SK-N-SH (cell line): Measurements from ENCODE around the gene SNF8. TPM values are rescaled to one million over a fixed set of nuclear protein-coding genes. Genes with fewer than 3 reads are reported as not detected.

Experiments
- CTCF ChIA-PET: fragments of 300-600, 350-600 bp; formaldehyde crosslinking; extraction: SDS; loops from one replicate; lab custom pipeline; 2021; lab: Yijun Ruan, JAX
- POLR2A ChIA-PET: fragments of 350-600 bp; sonication (Branson Sonifier 250); formaldehyde crosslinking; extraction: SDS; loops from one replicate; lab custom pipeline; 2020; ENCODE audit warnings: antibody characterized with exemption, inconsistent platforms; lab: Yijun Ruan, JAX
- DNase-seq: peaks from one replicate; pipeline ENCODE4 v3.0.0; 2012
- H2AFZ ChIP-seq: fragments of 200-600 bp; sonication (generic); 2 replicates; pipeline ENCODE4 v1.8.1; 2016; ENCODE audit warnings: antibody characterized with exemption, mild to moderate bottlenecking, low read depth
- H3F3A ChIP-seq: fragments of 200-600 bp; sonication (generic); replicated peaks from 2 replicates; pipeline ENCODE3; 2016; ENCODE audit warnings: antibody characterized with exemption, mild to moderate bottlenecking; ENCODE audit not compliant: insufficient read depth
- H3K27ac ChIP-seq, 2 experiments: fragments of 200-500 bp in 1 of 2; fragments of 200-600 bp in 1 of 2; sonication (Bioruptor generic) in 1 of 2; sonication (generic), shearing (Covaris generic) in 1 of 2; 2 replicates each; pipeline versions ENCODE4 v1.5.1 to v1.6.1; 2014 to 2016; ENCODE audit warnings: low read depth in 2 of 2, inconsistent platforms in 1 of 2, low read length in 1 of 2, mild to moderate bottlenecking in 1 of 2, mixed read lengths in 1 of 2
- H3K27me3 ChIP-seq: fragments of 200-600 bp; sonication (generic), shearing (Covaris generic); 2 replicates; pipeline ENCODE4 v1.6.1; 2016; ENCODE audit warnings: mixed run types; ENCODE audit not compliant: insufficient read depth
- H3K36me3 ChIP-seq, 2 experiments: fragments of 200-500 bp in 1 of 2; fragments of 200-600 bp in 1 of 2; sonication (Bioruptor generic) in 1 of 2; sonication (generic) in 1 of 2; replicated peaks in 1 of 2; 2 replicates each; pipeline versions ENCODE3 to v1.5.1; 2014 to 2016; ENCODE audit warnings: low read length in 1 of 2, mild to moderate bottlenecking in 1 of 2; ENCODE audit not compliant: insufficient read depth in 2 of 2, control insufficient read depth in 1 of 2
- H3K4me1 ChIP-seq, 2 experiments: fragments of 200-500 bp in 1 of 2; fragments of 200-600 bp in 1 of 2; sonication (Bioruptor generic) in 1 of 2; sonication (generic), shearing (Covaris generic) in 1 of 2; 2 replicates each; pipeline versions ENCODE4 v1.5.1 to v1.6.1; 2014 to 2016; ENCODE audit warnings: low read depth in 1 of 2, low read length in 1 of 2, mixed run types in 1 of 2; ENCODE audit not compliant: insufficient read depth in 2 of 2, control insufficient read depth in 1 of 2
- H3K4me2 ChIP-seq: fragments of 200-600 bp; sonication (generic), shearing (Covaris generic); 2 replicates; pipeline ENCODE4 v1.6.1; 2017; ENCODE audit warnings: mixed run types
- H3K4me3 ChIP-seq, 2 experiments: fragments of 200-500 bp in 1 of 2; fragments of 200-600 bp in 1 of 2; sonication (Bioruptor generic) in 1 of 2; sonication (generic), shearing (Covaris generic) in 1 of 2; 2 replicates each; pipeline versions ENCODE4 v1.5.1 to v1.8.1; 2014 to 2016; ENCODE audit warnings: low read depth in 2 of 2, inconsistent platforms in 1 of 2, low read length in 1 of 2, mild to moderate bottlenecking in 1 of 2, mixed read lengths in 1 of 2, moderate library complexity in 1 of 2
- H3K79me2 ChIP-seq: fragments of 200-600 bp; sonication (generic); 2 replicates; pipeline ENCODE4 v1.8.1; 2017; ENCODE audit warnings: mild to moderate bottlenecking; ENCODE audit not compliant: insufficient read depth
- H3K9ac ChIP-seq: fragments of 200-600 bp; sonication (generic); 2 replicates; pipeline ENCODE4 v1.6.1; 2017; ENCODE audit warnings: mixed run types
- H3K9me2 ChIP-seq: fragments of 200-600 bp; sonication (generic); 2 replicates; pipeline ENCODE4 v1.6.1; 2017; ENCODE audit warnings: mixed run types
- H3K9me3 ChIP-seq: fragments of 200-600 bp; sonication (generic); 2 replicates; pipeline ENCODE4 v1.6.1; 2017; ENCODE audit warnings: mixed run types, mild to moderate bottlenecking, moderate library complexity
- H4K20me1 ChIP-seq: fragments of 200-600 bp; sonication (generic); 2 replicates; pipeline ENCODE4 v1.6.1; 2017; ENCODE audit warnings: mild to moderate bottlenecking, mixed run types; ENCODE audit not compliant: insufficient read depth
- CHD2 ChIP-seq: fragments of 150-350 bp; IDR thresholded peaks from 2 replicates; pipeline ENCODE4 v1.6.1; 2018; ENCODE audit warnings: low read length; ENCODE audit not compliant: partially characterized antibody
- CTCF ChIP-seq: fragments of 200-600 bp; sonication (generic); IDR thresholded peaks from 2 replicates; pipeline ENCODE4 v1.6.1; 2017; ENCODE audit warnings: antibody characterized with exemption, mild to moderate bottlenecking, moderate library complexity
- ELF1 ChIP-seq: IDR thresholded peaks from 2 replicates; pipeline ENCODE4 v1.4.0; 2012
- GATA2 ChIP-seq: sonication (generic); formaldehyde crosslinking; IDR thresholded peaks from 2 replicates; pipeline ENCODE4 v1.5.0; 2020; ENCODE audit warnings: mild to moderate bottlenecking, missing genetic modification reagents
- IRF3 ChIP-seq: fragments of 150-350 bp; IDR thresholded peaks from 2 replicates; pipeline ENCODE4 v1.6.1; 2016; ENCODE audit warnings: mild to moderate bottlenecking, low read depth, low read length
- JUND ChIP-seq: IDR thresholded peaks from 2 replicates; pipeline ENCODE4 v1.4.0; 2012
- NFIC ChIP-seq: IDR thresholded peaks from 2 replicates; pipeline ENCODE4 v1.4.0; 2012; ENCODE audit warnings: borderline replicate concordance
- POLR2AphosphoS5 ChIP-seq: IDR thresholded peaks from 2 replicates; pipeline ENCODE4 v1.6.1; 2012; ENCODE audit warnings: low read depth, low read length
- REST ChIP-seq: IDR thresholded peaks from 2 replicates; pipeline ENCODE4 v1.6.1; 2012; ENCODE audit warnings: mild to moderate bottlenecking, low read depth, low read length, moderate library complexity
- SIN3A ChIP-seq: IDR thresholded peaks from 2 replicates; pipeline ENCODE4 v1.6.1; 2012; ENCODE audit warnings: low read depth, mild to moderate bottlenecking, low read length, moderate library complexity, borderline replicate concordance
- TCF12 ChIP-seq: IDR thresholded peaks from 2 replicates; pipeline ENCODE4 v1.4.0; 2012
- USF2 ChIP-seq: fragments of 150-350 bp; IDR thresholded peaks from 2 replicates; pipeline ENCODE4 v1.6.1; 2017; ENCODE audit warnings: antibody characterized with exemption, low read length, low read depth, borderline replicate concordance
- YY1 ChIP-seq: IDR thresholded peaks from 2 replicates; pipeline ENCODE4 v1.4.0; 2012; ENCODE audit warnings: low read depth, mild to moderate bottlenecking
- WGBS: methylation state at CpG from one replicate; pipeline ENCODE4 v1.1.6; 2017; ENCODE audit warnings: low lambda C conversion rate; 5-methylcytosine and 5-hydroxymethylcytosine counted together
- polyA plus RNA-seq, 3 experiments: library from polyadenylated mRNA; depleted of rRNA; stranded (reverse); fragments of >200 nt; gene quantifications; 2 replicates each; pipeline ENCODE4 v1.2.3, GENCODE V29; 2012
- TF ChIP-seq, protein P1 (sequence below): IDR thresholded peaks from 2 replicates; pipeline ENCODE4 v1.4.0; 2012; ENCODE audit warnings: low read depth

The SNF8 gene
- polyA plus RNA-seq, 1 of the 3 experiments (the other 2 are of a cell fraction) = 358 TPM

DNA sequence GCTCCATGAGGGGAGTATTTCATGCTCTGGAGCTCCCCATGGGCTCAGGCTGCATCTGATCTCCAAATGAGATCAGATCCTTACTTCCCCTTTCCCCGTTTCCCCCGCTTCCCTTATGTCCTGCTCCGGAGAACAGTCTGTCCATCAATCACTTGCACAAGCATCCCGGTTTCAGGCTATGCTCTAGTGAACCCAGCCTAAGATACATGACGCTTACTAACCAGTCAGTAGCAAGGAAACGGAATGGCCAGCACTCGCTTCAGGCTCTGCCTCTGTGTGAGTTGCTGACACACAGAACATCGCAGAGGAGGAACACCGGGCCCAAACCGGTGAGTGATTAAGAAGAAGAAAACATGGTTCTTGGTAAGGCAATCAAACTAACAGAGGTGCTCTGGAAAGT lies 61.5 kb downstream of the SNF8 start:
- Histone ChIP-seq H3K4me3 (no peak overlapping the region), H2AFZ (peak overlapping the region; percentile 7; the same call in 1 of the 2 replicates), H3K9me3 (no peaks in the 10 kb centered on the region), H3K9ac (no peak overlapping the region), H3K4me2 (no peak overlapping the region)
- no peak for DNase-seq
- WGBS = 39% methylated on average over 10 of the region's 10 CpGs
- TF ChIP-seq REST = no peak
- no peak for TF ChIP-seq TCF12
- TF ChIP-seq GATA2 (CRISPR knock-in tag) = no peak
- no peak for TF ChIP-seq CTCF
- TF ChIP-seq YY1 = no peak
- TF ChIP-seq JUND = no peak
- no peak for TF ChIP-seq POLR2AphosphoS5
- TF ChIP-seq, protein P1, sequence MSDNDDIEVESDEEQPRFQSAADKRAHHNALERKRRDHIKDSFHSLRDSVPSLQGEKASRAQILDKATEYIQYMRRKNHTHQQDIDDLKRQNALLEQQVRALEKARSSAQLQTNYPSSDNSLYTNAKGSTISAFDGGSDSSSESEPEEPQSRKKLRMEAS = no peak
- no peak for TF ChIP-seq ELF1
- no peak for TF ChIP-seq SIN3A
- TF ChIP-seq USF2 = no peak
- TF ChIP-seq NFIC = no peak
- no peak for TF ChIP-seq IRF3
- TF ChIP-seq CHD2 = no peak
- TF ChIP-seq, all 33 proteins: peak for 0
- Histone ChIP-seq H3K4me1 (no peaks in the 10 kb centered on the region), H3K27ac (no peak overlapping the region), H4K20me1 (no peaks in the 10 kb centered on the region), H3K27me3 (peaks cover 16% of the 10 kb centered on the region; the same call in 1 of the 2 replicates), H3K9me2 (no peaks in the 10 kb centered on the region), H3K79me2 (no peaks in the 10 kb centered on the region), H3K36me3 (no peaks in the 10 kb centered on the region), H3F3A (no peaks in the 10 kb centered on the region)
- ChIA-PET CTCF (interaction anchor here (0.7 to 32.7 kb wide), 17 partner anchors 8 to 520 kb away, joined by 3 to 1196 read pairs (median 7); partner anchors contain the start of genes ATP5MC1, HOXB13, PRAC1 and PRAC2), POLR2A (interaction anchor here (0.7 kb wide), 1 partner anchor 44 kb away, joined by 3 read pairs; no protein-coding TSS in a partner anchor)
